ENCODE results near the gene SGCD. TPM values are rescaled to one million over a fixed set of nuclear protein-coding genes. Genes with fewer than 3 reads are reported as not detected.

SGCD gene
- total and polyA plus RNA-seq, 3 donors from 2014 or later: 2.8 to 6.1 (median 5.0) TPM

GRCh38 chr5:156446526-156446925, 119.6 kb downstream of the SGCD start:
- H3K27ac ChIP-seq: no peak overlapping the region
- H3K9me3 ChIP-seq: no peaks in the 10 kb centered on the region
- intact Hi-C loops (cut with DNase I; ENCODE audit: low total_unique reads): no loop called here
- TF ChIP-seq, protein P1, sequence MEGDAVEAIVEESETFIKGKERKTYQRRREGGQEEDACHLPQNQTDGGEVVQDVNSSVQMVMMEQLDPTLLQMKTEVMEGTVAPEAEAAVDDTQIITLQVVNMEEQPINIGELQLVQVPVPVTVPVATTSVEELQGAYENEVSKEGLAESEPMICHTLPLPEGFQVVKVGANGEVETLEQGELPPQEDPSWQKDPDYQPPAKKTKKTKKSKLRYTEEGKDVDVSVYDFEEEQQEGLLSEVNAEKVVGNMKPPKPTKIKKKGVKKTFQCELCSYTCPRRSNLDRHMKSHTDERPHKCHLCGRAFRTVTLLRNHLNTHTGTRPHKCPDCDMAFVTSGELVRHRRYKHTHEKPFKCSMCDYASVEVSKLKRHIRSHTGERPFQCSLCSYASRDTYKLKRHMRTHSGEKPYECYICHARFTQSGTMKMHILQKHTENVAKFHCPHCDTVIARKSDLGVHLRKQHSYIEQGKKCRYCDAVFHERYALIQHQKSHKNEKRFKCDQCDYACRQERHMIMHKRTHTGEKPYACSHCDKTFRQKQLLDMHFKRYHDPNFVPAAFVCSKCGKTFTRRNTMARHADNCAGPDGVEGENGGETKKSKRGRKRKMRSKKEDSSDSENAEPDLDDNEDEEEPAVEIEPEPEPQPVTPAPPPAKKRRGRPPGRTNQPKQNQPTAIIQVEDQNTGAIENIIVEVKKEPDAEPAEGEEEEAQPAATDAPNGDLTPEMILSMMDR (IDR thresholded peaks at IDR 0.05): no peak
- TF ChIP-seq POLR2A (IDR thresholded peaks at IDR 0.05): no peak
- no peak overlapping the region for H3K4me3 ChIP-seq
- H3K4me1 ChIP-seq: no peaks in the 10 kb centered on the region
- H3K27me3 ChIP-seq: no peaks in the 10 kb centered on the region
- H3K36me3 ChIP-seq (ENCODE audit: low read depth, missing control alignments): no peaks in the 10 kb centered on the region
- DNase-seq: no peak
- 78 to 84% methylated on average over 4 of the region's 4 CpGs for WGBS, 2 donors

DNA sequence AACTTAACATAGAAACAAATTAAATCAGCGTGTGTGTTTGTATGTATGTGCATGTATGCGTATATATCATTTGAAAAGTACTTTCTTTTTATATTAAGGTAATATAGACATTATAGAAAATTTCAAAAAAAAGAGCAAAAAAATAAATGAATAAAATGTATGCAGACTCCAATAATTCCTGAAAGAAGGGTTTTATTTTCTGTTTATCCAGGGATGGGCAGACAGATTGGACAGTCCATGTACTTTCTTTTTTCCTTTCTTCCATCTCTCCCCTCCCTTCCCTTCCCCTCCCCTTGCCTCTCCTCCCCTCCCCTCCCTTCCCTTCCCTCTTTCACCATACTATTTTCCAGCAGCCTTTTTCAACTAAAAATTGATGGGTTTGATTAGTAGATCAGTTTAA, 123.8 kb downstream of the SGCD start:
- 95 to 96% methylated on average over 2 of the region's 2 CpGs for WGBS, 2 donors
- Histone ChIP-seq H3K27ac (no peak overlapping the region), H3K9me3 (no peaks in the 10 kb centered on the region), H3K4me3 (no peak overlapping the region), H3K36me3 (ENCODE audit: low read depth, missing control alignments) (no peaks in the 10 kb centered on the region), H3K4me1 (no peaks in the 10 kb centered on the region), H3K27me3 (no peaks in the 10 kb centered on the region)
- DNase-seq: no peak
- TF ChIP-seq POLR2A (IDR thresholded peaks at IDR 0.05): no peak
- TF ChIP-seq, protein P1 (IDR thresholded peaks at IDR 0.05): no peak
- intact Hi-C loops (cut with DNase I; ENCODE audit: low total_unique reads): no loop called here

DNA sequence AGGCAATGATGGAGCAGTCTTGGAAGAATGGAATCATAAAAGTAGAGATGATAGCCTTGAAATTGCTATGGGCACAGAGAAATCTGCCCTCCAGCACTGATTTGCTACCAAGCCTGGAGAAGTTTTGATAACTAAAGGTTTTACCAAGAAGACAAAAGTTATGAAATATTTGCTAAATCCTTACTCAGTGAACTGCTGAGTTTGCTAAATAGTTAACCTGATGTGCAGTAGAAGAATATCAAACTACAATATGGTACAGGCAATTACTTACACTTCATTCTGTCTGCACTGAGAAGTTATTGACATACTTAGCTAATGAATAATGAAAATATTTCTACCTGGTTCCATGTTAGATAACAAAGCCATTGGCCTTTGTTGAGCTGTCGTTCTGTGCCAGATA, 124.5 kb downstream of the SGCD start:
- Histone ChIP-seq H3K9me3 (no peaks in the 10 kb centered on the region), H3K27ac (no peak overlapping the region), H3K4me3 (no peak overlapping the region), H3K27me3 (no peaks in the 10 kb centered on the region), H3K4me1 (no peaks in the 10 kb centered on the region), H3K36me3 (ENCODE audit: low read depth, missing control alignments) (no peaks in the 10 kb centered on the region)
- intact Hi-C loops (cut with DNase I; ENCODE audit: low total_unique reads): no loop called here
- WGBS, 2 donors: 88 to 94% methylated on average over 1 of the region's 1 CpG
- DNase-seq: no peak
- TF ChIP-seq POLR2A (IDR thresholded peaks at IDR 0.05): no peak
- TF ChIP-seq, protein P1 (IDR thresholded peaks at IDR 0.05): no peak

- no peaks in the 10 kb centered on the region for H3K36me3 ChIP-seq (ENCODE audit: low read depth, missing control alignments)
- H3K9me3 ChIP-seq: no peaks in the 10 kb centered on the region
- DNase-seq: no peak
- TF ChIP-seq, protein P1 (IDR thresholded peaks at IDR 0.05): no peak
- TF ChIP-seq POLR2A (IDR thresholded peaks at IDR 0.05): no peak
- no peaks in the 10 kb centered on the region for H3K4me1 ChIP-seq
- H3K27me3 ChIP-seq: no peaks in the 10 kb centered on the region
- intact Hi-C loops (cut with DNase I; ENCODE audit: low total_unique reads): no loop called here
- H3K27ac ChIP-seq: no peak overlapping the region
- no peak overlapping the region for H3K4me3 ChIP-seq
Measured at GRCh38 chr5:156456857-156457256, 129.9 kb downstream of the SGCD start.

GRCh38 chr5:156459812-156460385, 132.9 kb downstream of the SGCD start:
- Histone ChIP-seq H3K4me1 (no peaks in the 10 kb centered on the region), H3K9me3 (no peaks in the 10 kb centered on the region), H3K27ac (no peak overlapping the region), H3K36me3 (ENCODE audit: low read depth, missing control alignments) (no peaks in the 10 kb centered on the region), H3K4me3 (no peak overlapping the region), H3K27me3 (no peaks in the 10 kb centered on the region)
- TF ChIP-seq, protein P1 (IDR thresholded peaks at IDR 0.05): no peak
- no peak for TF ChIP-seq POLR2A (IDR thresholded peaks at IDR 0.05)
- 94 to 100% methylated on average over 1 of the region's 1 CpG for WGBS, 2 donors
- DNase-seq: no peak
- intact Hi-C loops (cut with DNase I; ENCODE audit: low total_unique reads): no loop called here
